GM23248 (cell line): ENCODE measurements around the gene INPP5D. TPM values are rescaled to one million over a fixed set of nuclear protein-coding genes. Genes with fewer than 3 reads are reported as not detected.
"Not testable (repeated sequence)": the region's sequence is repeated elsewhere in the genome, so short reads cannot be mapped to it uniquely, and the experiment has no call there.

Experiments used
- DNase-seq: peaks from one replicate; pipeline ENCODE4 v3.0.0-alpha.2; 2015
- H2AFZ ChIP-seq: fragments of 200-600 bp; sonication (generic); 2 replicates; pipeline ENCODE4 v1.6.1; 2016; ENCODE audit warnings: antibody characterized with exemption
- H3F3A ChIP-seq: fragments of 200-600 bp; sonication (generic); 2 replicates; pipeline ENCODE4 v1.6.1; 2016; ENCODE audit warnings: mild to moderate bottlenecking, antibody characterized with exemption, mixed run types; ENCODE audit not compliant: insufficient read depth
- H3K27ac ChIP-seq: fragments of 200-600 bp; sonication (generic); 2 replicates; pipeline ENCODE4 v1.5.1; 2016; ENCODE audit warnings: mild to moderate bottlenecking
- H3K27me3 ChIP-seq: fragments of 200-600 bp; sonication (generic); replicated peaks from 2 replicates; pipeline ENCODE4 v1.6.1; 2016; ENCODE audit warnings: mild to moderate bottlenecking; ENCODE audit not compliant: insufficient read depth
- H3K36me3 ChIP-seq: fragments of 200-600 bp; sonication (generic); 2 replicates; pipeline ENCODE4 v1.6.1; 2016; ENCODE audit warnings: low read depth, mild to moderate bottlenecking
- H3K4me1 ChIP-seq: fragments of 200-600 bp; sonication (generic); 2 replicates; pipeline ENCODE4 v1.6.1; 2016; ENCODE audit warnings: mild to moderate bottlenecking; ENCODE audit not compliant: insufficient read depth
- H3K4me2 ChIP-seq: fragments of 200-600 bp; sonication (generic); one replicate; pipeline ENCODE4 v1.6.1; 2016; ENCODE audit warnings: mild to moderate bottlenecking; ENCODE audit not compliant: unreplicated experiment
- H3K4me3 ChIP-seq: fragments of 200-600 bp; sonication (generic); 2 replicates; pipeline ENCODE4 v1.5.1; 2016; ENCODE audit warnings: mild to moderate bottlenecking
- H3K79me2 ChIP-seq: fragments of 200-600 bp; sonication (generic); 2 replicates; pipeline ENCODE4 v1.6.1; 2016; ENCODE audit warnings: mild to moderate bottlenecking; ENCODE audit not compliant: insufficient read depth
- H3K9ac ChIP-seq: fragments of 200-600 bp; sonication (generic); 2 replicates; pipeline ENCODE4 v1.6.1; 2016; ENCODE audit warnings: mild to moderate bottlenecking
- H3K9me2 ChIP-seq: fragments of 200-600 bp; sonication (generic); 2 replicates; pipeline ENCODE4 v1.6.1; 2016; ENCODE audit warnings: mixed run types, mild to moderate bottlenecking, moderate library complexity; ENCODE audit not compliant: insufficient read depth
- H3K9me3 ChIP-seq: fragments of 200-600 bp; sonication (generic); one replicate; pipeline ENCODE4 v1.6.1; 2017; ENCODE audit warnings: low read depth
- H4K20me1 ChIP-seq: fragments of 200-600 bp; sonication (generic); 2 replicates; pipeline ENCODE4 v1.6.0; 2016; ENCODE audit not compliant: insufficient read depth
- EZH2 ChIP-seq: fragments of 200-600 bp; sonication (generic); IDR thresholded peaks from 2 replicates; pipeline ENCODE4 v1.6.1; 2018; ENCODE audit warnings: antibody characterized with exemption, mild to moderate bottlenecking; ENCODE audit not compliant: insufficient read depth, poor library complexity, severe bottlenecking
- EZH2phosphoT487 ChIP-seq: fragments of 200-600 bp; sonication (generic); IDR thresholded peaks from 2 replicates; pipeline ENCODE4 v1.6.1; 2018; ENCODE audit warnings: antibody characterized with exemption, moderate library complexity, mild to moderate bottlenecking, low read depth; ENCODE audit not compliant: insufficient read depth
- WGBS, 2 experiments: methylation state at CpG; one replicate each; pipeline ENCODE4 v1.1.6; 2015 to 2017; ENCODE audit warnings: low lambda C conversion rate in 2 of 2, low coverage in 1 of 2; ENCODE audit errors: missing lambda C conversion rate in 2 of 2; 5-methylcytosine and 5-hydroxymethylcytosine counted together
- in situ Hi-C: fragments of 300-500 bp; cut with MboI; formaldehyde crosslinking; loops from 2 replicates; pipeline ENCODE4 v1.15.0; 2020
- polyA plus RNA-seq: library from polyadenylated mRNA; unstranded; fragments of >200 nt; fragmentation: Nextera tagmentation; extraction: Ambion mirVana; gene quantifications from 2 replicates; pipeline ENCODE4 v1.2.1, GENCODE V29; 2016
- total RNA-seq: library from RNA; depleted of rRNA; stranded (reverse); fragments of >200 nt; shearing (Covaris generic); gene quantifications from 2 replicates; pipeline ENCODE4 v1.2.3, GENCODE V29; 2014

INPP5D gene
- total and polyA plus RNA-seq, 2 experiments from 2014 or later = 0.23 TPM; not detected in 1

DNA sequence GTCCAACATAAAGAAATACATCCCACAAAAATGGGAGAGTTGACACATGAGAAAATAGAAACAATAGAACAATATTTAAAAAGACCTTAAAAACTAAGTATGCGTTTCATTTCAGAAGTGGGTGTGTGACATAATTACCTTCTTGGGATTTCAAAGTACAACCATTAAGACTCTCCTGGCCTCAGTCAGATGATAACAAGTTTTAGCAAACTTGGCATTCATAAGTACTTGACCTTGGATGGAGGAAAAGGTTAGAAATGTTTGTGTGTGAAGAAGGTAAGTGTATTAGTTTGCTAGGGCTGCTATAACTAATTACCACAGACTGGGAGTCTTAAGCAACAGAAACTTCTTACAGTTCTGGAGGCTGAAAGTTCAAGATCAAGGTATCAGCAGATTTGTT lies 42.2 kb upstream of the INPP5D start:
- H3K9me2 ChIP-seq = no peaks in the 10 kb centered on the region
- no peaks in the 10 kb centered on the region for H3F3A ChIP-seq
- no peak overlapping the region for H3K4me2 ChIP-seq
- WGBS, 2 experiments = 19 to 33% methylated on average over 1 of the region's 1 CpG
- no peak overlapping the region for H2AFZ ChIP-seq
- H3K9me3 ChIP-seq = no peaks in the 10 kb centered on the region
- H3K9ac ChIP-seq = no peak overlapping the region
- no peak overlapping the region for H3K27ac ChIP-seq
- 0 out of 2 replicates have a peak, but pooled peaks cover 5% of the 10 kb centered on the region for H3K27me3 ChIP-seq
- TF ChIP-seq EZH2phosphoT487 = no peak
- no peak for TF ChIP-seq EZH2
- H3K4me3 ChIP-seq = no peak overlapping the region
- DNase-seq = no peak
- no peaks in the 10 kb centered on the region for H3K4me1 ChIP-seq
- H3K36me3 ChIP-seq = no peaks in the 10 kb centered on the region
- no peaks in the 10 kb centered on the region for H3K79me2 ChIP-seq
- in situ Hi-C loops = no loop called here
- no peaks in the 10 kb centered on the region for H4K20me1 ChIP-seq

DNA sequence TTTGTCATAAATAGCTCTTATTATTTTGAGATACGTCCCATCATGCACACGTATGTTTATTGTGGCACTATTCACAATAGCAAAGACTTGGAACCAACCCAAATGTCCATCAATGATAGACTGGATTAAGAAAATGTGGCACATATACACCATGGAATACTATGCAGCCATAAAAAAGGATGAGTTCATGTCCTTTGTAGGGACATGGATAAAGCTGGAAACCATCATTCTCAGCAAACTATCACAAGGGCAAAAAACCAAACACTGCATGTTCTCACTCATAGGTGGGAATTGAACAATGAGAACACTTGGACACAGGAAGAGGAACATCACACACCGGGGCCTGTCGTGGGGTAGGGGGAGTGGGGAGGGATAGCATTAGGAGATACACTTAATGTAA lies 40.5 kb upstream of the INPP5D start:
- H3K36me3 ChIP-seq, H3K79me2 ChIP-seq, H3F3A ChIP-seq, H3K27ac ChIP-seq, H3K9ac ChIP-seq, H3K4me3 ChIP-seq, H4K20me1 ChIP-seq, H3K27me3 ChIP-seq, H3K9me3 ChIP-seq, DNase-seq, H3K9me2 ChIP-seq, in situ Hi-C loops, H3K4me1 ChIP-seq, H2AFZ ChIP-seq, H3K4me2 ChIP-seq: not testable (repeated sequence)
- 68 to 76% methylated on average over 4 of the region's 4 CpGs for WGBS, 2 experiments

DNA sequence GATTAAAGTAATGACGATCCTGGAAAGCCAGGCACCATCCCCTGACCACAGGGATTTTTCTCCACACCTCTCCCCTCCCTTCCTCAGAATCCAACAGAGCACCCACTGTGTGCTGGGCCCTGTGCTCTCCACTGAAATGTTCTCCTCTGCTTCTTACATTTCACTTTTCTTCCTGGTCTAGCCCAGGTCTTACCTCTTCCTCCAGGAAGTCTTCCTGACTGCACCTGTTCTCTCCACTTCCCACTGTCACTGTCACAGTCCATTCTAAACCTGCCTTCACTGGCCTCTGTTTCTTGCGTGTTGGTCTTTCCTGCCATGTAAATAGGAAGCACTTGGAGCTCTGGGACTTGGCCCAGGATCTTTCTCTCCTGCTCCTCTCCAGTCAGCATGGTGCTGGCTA lies 39.7 kb upstream of the INPP5D start:
- WGBS, 2 experiments = 68 to 73% methylated on average over 2 of the region's 2 CpGs
- Histone ChIP-seq H3K27ac (no peak overlapping the region), H3K36me3 (no peaks in the 10 kb centered on the region), H4K20me1 (no peaks in the 10 kb centered on the region), H3K4me1 (peaks cover under 1% of the 10 kb centered on the region; the same call in 1 of the 2 replicates), H2AFZ (no peak overlapping the region), H3F3A (peaks cover under 1% of the 10 kb centered on the region; the same call in 1 of the 2 replicates), H3K9ac (no peak overlapping the region), H3K4me3 (no peak overlapping the region), H3K79me2 (no peaks in the 10 kb centered on the region), H3K4me2 (no peak overlapping the region), H3K9me2 (no peaks in the 10 kb centered on the region), H3K27me3 (no peaks in the 10 kb centered on the region), H3K9me3 (no peaks in the 10 kb centered on the region)
- DNase-seq = no peak
- TF ChIP-seq EZH2phosphoT487 = no peak
- no peak for TF ChIP-seq EZH2
- in situ Hi-C loops = no loop called here

DNA sequence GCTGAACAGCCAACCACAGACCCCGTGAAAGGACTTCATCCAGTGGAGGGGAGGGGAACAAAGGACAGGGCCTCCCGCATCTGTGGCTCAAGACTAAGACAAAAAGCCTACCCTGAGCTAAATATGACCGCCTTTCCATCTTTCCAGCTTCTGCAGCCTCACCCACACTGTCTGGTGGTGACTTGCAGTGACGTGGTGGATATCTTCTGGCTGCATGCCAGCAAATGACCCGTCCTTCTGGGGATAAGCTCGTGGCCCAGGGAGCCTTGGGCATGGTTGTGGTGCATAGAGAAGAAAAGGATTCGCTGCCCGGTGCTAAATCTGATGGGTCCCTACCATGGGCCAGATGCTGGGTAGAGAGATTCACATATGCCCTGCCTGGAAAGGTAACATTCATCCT lies 38.4 kb upstream of the INPP5D start:
- Histone ChIP-seq H2AFZ (no peak overlapping the region), H3K9me3 (no peaks in the 10 kb centered on the region), H3K79me2 (no peaks in the 10 kb centered on the region), H3K9me2 (no peaks in the 10 kb centered on the region), H3K4me1 (peaks cover 14% of the 10 kb centered on the region), H3K4me3 (no peak overlapping the region), H3K4me2 (no peak overlapping the region), H3K9ac (no peak overlapping the region), H3K36me3 (no peaks in the 10 kb centered on the region), H3F3A (peaks cover 14% of the 10 kb centered on the region), H3K27ac (no peak overlapping the region), H3K27me3 (no peaks in the 10 kb centered on the region), H4K20me1 (no peaks in the 10 kb centered on the region)
- WGBS, 2 experiments = 59 to 60% methylated on average over 8 of the region's 8 CpGs
- peak; percentile 52 for DNase-seq
- in situ Hi-C loops = no loop called here
- TF ChIP-seq EZH2phosphoT487 (no peak), EZH2 (no peak)

DNA sequence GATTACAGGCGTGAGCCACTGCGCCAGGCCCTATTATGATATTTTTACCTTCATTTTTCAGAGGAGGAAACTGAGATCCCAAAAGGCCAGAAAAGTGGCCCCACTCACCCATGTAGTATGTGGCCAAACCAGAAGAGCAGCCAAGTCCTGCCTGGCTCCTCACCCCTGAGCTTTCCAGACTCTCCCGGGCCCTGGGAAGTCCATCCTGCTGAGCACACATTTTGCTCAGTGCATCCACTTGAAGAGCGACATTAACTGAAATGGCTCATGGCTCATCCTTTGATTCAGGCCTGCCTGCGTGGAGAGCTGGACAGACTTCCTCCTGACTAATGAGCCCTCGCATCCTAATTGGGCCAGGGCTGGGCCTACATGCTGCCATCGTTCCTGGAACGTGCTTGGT lies 37.6 kb upstream of the INPP5D start:
- H3K4me3 ChIP-seq = no peak overlapping the region
- no peak overlapping the region for H2AFZ ChIP-seq
- no peaks in the 10 kb centered on the region for H3K9me3 ChIP-seq
- no peak overlapping the region for H3K9ac ChIP-seq
- peaks cover 15% of the 10 kb centered on the region for H3F3A ChIP-seq
- no peaks in the 10 kb centered on the region for H3K27me3 ChIP-seq
- H4K20me1 ChIP-seq = no peaks in the 10 kb centered on the region
- WGBS, 2 experiments = 84 to 85% methylated on average over 8 of the region's 8 CpGs
- TF ChIP-seq EZH2phosphoT487 (no peak), EZH2 (no peak)
- no peak overlapping the region for H3K27ac ChIP-seq
- no peaks in the 10 kb centered on the region for H3K9me2 ChIP-seq
- H3K4me2 ChIP-seq = no peak overlapping the region
- peaks cover 17% of the 10 kb centered on the region for H3K4me1 ChIP-seq
- H3K36me3 ChIP-seq = no peaks in the 10 kb centered on the region
- in situ Hi-C loops = no loop called here
- no peaks in the 10 kb centered on the region for H3K79me2 ChIP-seq
- DNase-seq = no peak
